Hepatocyte (in vitro differentiated cells): ENCODE data around the gene MORC2.

Experiments
- CTCF ChIP-seq: fragments of 200-600 bp; sonication (generic); IDR thresholded peaks from 2 replicates; pipeline ENCODE4 v1.5.1; 2016; ENCODE audit warnings: antibody characterized with exemption, mild to moderate bottlenecking; ENCODE audit not compliant: poor library complexity
- EZH2phosphoT487 ChIP-seq: fragments of 200-600 bp; sonication (generic); IDR thresholded peaks from one replicate; pipeline ENCODE4 v1.6.1; 2018; ENCODE audit warnings: antibody characterized with exemption, mild to moderate bottlenecking, low read depth, moderate library complexity; ENCODE audit not compliant: unreplicated experiment, severe bottlenecking

GRCh38 chr22:30921108-30921507 lies 47.5 kb downstream of the MORC2 start:
- TF ChIP-seq CTCF (no peak), EZH2phosphoT487 (no peak)
